Esophagus squamous epithelium (tissue), 4 donors: ENCODE data around the gene ZNF274.

Source experiments
- POLR2A ChIP-seq, 4 donors: fragments of 450-650 bp; IDR thresholded peaks; one replicate each; pipeline ENCODE4 v1.6.1; 2017; ENCODE audit warnings: antibody characterized with exemption in 4 of 4, mild to moderate bottlenecking in 4 of 4, moderate library complexity in 3 of 4
- TF ChIP-seq, protein P1 (sequence below), 6 experiments: fragments of 450-650 bp in 4 of 6; fragments of 200-600 bp in 2 of 6; sonication (generic) in 2 of 6; IDR thresholded peaks; one replicate each; pipeline ENCODE4 v1.5.1; 2016 to 2019; ENCODE audit warnings: antibody characterized with exemption in 6 of 6, mild to moderate bottlenecking in 4 of 6, moderate library complexity in 4 of 6

DNA sequence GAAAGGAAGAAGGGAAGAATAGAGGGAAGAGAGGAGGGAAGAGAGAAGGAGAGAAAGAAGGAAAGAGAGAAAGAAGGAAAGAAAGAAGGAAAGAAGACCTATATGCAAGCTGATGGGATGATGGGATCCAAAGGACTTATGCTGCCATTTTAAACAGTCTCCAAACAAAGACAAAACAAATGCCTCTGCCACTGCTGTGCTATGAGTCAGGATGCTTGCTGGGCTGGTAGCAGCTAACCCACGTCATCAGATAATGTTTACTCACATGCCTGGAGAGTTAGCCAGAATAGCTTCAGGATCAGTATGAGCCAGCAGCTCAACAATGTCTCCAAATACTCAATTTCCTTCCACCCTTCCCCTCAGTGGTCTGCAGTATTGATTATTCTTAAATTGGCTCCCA lies 12.0 kb upstream of the ZNF274 start:
- TF ChIP-seq, protein P1, sequence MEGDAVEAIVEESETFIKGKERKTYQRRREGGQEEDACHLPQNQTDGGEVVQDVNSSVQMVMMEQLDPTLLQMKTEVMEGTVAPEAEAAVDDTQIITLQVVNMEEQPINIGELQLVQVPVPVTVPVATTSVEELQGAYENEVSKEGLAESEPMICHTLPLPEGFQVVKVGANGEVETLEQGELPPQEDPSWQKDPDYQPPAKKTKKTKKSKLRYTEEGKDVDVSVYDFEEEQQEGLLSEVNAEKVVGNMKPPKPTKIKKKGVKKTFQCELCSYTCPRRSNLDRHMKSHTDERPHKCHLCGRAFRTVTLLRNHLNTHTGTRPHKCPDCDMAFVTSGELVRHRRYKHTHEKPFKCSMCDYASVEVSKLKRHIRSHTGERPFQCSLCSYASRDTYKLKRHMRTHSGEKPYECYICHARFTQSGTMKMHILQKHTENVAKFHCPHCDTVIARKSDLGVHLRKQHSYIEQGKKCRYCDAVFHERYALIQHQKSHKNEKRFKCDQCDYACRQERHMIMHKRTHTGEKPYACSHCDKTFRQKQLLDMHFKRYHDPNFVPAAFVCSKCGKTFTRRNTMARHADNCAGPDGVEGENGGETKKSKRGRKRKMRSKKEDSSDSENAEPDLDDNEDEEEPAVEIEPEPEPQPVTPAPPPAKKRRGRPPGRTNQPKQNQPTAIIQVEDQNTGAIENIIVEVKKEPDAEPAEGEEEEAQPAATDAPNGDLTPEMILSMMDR (IDR thresholded peaks at IDR 0.05) = no peak
- no peak for TF ChIP-seq POLR2A (IDR thresholded peaks at IDR 0.05)
